HL-60 (cell line): ENCODE results near the gene FCRL6.

ENCODE experiments used
- DNase-seq, 2 experiments: peaks; one replicate each; pipeline ENCODE4 v3.0.0-alpha.2; 2010 to 2020; ENCODE audit warnings: low read depth in 1 of 2, low spot score in 1 of 2
- H3K27ac ChIP-seq: fragments of 250-450 bp; sonication (Bioruptor Pico); replicated peaks from 2 replicates; pipeline ENCODE4 v1.5.1; 2020; ENCODE audit warnings: mild to moderate bottlenecking, moderate library complexity
- H3K27me3 ChIP-seq: fragments of 250-450 bp; sonication (Bioruptor Pico); 2 replicates; pipeline ENCODE4 v1.5.1; 2021; ENCODE audit warnings: mild to moderate bottlenecking, moderate library complexity; ENCODE audit not compliant: insufficient read depth, poor library complexity, severe bottlenecking
- H3K4me3 ChIP-seq: replicated peaks from 2 replicates; pipeline ENCODE4 v1.5.1; 2011; ENCODE audit warnings: mild to moderate bottlenecking, control low read depth, low read length; ENCODE audit not compliant: insufficient read depth
- CTCF ChIP-seq: IDR thresholded peaks from one replicate; pipeline ENCODE4 v1.5.1; 2011; ENCODE audit warnings: low read length, control low read depth, inconsistent platforms; ENCODE audit not compliant: insufficient read depth
- GABPA ChIP-seq: IDR thresholded peaks from 2 replicates; pipeline ENCODE4 v1.6.1; 2012; ENCODE audit warnings: low read depth
- POLR2AphosphoS5 ChIP-seq: IDR thresholded peaks from 2 replicates; pipeline ENCODE4 v1.6.1; 2012; ENCODE audit warnings: low read depth
- REST ChIP-seq: IDR thresholded peaks from 2 replicates; pipeline ENCODE4 v1.6.1; 2012; ENCODE audit warnings: low read depth; ENCODE audit not compliant: insufficient replicate concordance
- SPI1 ChIP-seq: IDR thresholded peaks from 2 replicates; pipeline ENCODE4 v1.6.1; 2012; ENCODE audit warnings: low read depth, mild to moderate bottlenecking, borderline replicate concordance

FCRL6 gene

DNA sequence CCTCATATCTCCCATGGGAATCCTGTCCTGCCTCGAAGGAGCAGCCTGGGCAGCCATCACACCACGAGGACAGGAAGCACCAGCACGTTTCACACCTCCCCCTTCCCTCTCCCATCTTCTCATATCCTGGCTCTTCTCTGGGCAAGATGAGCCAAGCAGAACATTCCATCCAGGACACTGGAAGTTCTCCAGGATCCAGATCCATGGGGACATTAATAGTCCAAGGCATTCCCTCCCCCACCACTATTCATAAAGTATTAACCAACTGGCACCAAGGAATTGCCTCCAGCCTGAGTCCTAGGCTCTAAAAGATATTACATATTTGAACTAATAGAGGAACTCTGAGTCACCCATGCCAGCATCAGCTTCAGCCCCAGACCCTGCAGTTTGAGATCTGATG lies 33.2 kb downstream of the FCRL6 start:
- H3K27ac ChIP-seq, result no peak overlapping the region
- H3K27me3 ChIP-seq, result no peaks in the 10 kb centered on the region
- DNase-seq, result no peak
- no peak for TF ChIP-seq GABPA
- TF ChIP-seq POLR2AphosphoS5, result no peak
- no peak for TF ChIP-seq REST
- TF ChIP-seq SPI1, result no peak
- no peak overlapping the region for H3K4me3 ChIP-seq

DNA sequence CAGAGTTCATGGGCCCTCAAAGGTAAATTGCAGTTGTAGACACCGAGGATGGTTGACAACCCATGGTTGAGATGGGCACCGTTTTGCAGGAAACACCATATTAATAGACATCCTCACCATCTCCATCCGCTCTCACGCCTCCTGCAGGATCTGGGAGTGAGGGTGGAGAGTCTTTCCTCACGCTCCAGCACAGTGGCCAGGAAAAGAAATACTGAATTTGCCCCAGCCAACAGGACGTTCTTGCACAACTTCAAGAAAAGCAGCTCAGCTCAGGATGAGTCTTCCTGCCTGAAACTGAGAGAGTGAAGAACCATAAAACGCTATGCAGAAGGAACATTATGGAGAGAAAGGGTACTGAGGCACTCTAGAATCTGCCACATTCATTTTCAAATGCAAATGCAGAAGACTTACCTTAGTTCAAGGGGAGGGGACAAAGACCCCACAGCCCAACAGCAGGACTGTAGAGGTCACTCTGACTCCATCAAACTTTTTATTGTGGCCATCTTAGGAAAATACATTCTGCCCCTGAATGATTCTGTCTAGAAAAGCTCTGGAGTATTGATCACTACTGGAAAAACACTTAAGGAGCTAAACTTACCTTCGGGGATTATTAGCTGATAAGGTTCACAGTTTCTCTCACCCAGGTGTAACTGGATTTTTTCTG lies 33.8 kb downstream of the FCRL6 start:
- H3K27me3 ChIP-seq, result no peaks in the 10 kb centered on the region
- no peak for DNase-seq
- H3K4me3 ChIP-seq, result no peak overlapping the region
- TF ChIP-seq REST, result no peak
- no peak for TF ChIP-seq SPI1
- no peak for TF ChIP-seq POLR2AphosphoS5
- no peak for TF ChIP-seq GABPA
- TF ChIP-seq CTCF, result no peak
- no peak overlapping the region for H3K27ac ChIP-seq

DNA sequence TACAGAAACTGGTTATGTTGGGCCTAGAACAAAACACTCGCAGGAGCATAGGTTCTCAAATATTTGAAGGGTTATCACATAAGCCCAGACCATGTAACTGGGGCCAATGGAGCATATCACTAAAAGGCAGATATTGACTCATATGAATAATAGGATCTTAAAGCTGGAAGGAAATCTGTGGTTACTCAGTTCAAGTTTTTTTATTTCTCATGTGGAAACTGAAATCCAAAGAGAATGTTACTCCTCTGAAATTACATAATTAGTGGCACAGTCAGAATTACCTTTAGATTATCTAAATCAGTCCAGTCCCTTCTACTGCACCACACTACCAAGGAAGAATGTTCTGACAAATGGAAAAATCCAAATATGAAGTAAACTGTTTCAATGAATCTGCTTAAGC lies 36.6 kb downstream of the FCRL6 start:
- Histone ChIP-seq H3K27me3 (no peaks in the 10 kb centered on the region), H3K4me3 (no peak overlapping the region), H3K27ac (no peak overlapping the region)
- DNase-seq, result no peak
- TF ChIP-seq REST (no peak), CTCF (no peak), SPI1 (no peak), GABPA (no peak), POLR2AphosphoS5 (no peak)
